GM18909 (cell line): ENCODE data around the gene OSBPL5.

ENCODE experiments used
- ATAC-seq: cut with Tn5 transposase; IDR thresholded peaks from one replicate; pipeline ENCODE4 v1.9.1; 2021; ENCODE audit warnings: mild to moderate bottlenecking; ENCODE audit not compliant: unreplicated experiment, poor library complexity

OSBPL5 gene

DNA sequence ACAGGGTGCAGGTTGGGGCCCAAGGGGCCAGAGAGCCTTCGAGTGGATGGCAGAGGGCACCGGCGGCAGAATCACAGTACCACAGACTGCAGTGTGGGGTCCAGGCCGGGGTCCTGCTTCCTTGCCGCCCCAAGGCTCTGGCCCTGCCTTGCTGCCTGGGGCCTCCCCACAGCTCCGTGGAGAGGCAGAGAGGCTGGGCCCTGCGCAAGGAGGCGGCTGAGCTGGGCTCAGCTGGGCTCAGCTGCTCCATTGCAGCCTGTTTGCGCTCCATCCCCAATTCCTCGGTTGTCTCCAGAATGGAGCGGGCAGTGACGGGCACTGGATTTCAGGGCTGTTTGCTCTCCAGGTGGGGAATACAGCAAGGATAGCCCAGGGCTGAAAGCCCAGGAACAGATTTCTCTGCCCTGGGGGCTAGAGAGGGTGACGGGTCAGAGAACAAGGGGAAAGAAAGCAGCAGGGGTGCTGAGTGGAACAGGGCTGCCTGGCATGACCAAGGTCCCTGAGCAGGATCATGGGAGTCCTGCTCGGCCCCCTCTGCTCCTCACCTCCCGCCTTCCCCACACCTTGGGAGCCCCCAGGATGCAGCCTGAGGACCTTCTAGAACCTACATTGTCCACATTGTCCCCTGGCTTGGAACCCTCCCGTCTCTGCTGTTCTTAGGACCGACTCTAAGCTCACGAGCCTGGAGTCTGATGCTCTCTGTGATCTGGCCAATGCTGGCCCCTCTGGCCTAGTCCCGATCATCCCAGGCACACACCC, 34.6 kb upstream of the OSBPL5 start:
- ATAC-seq: no peak

DNA sequence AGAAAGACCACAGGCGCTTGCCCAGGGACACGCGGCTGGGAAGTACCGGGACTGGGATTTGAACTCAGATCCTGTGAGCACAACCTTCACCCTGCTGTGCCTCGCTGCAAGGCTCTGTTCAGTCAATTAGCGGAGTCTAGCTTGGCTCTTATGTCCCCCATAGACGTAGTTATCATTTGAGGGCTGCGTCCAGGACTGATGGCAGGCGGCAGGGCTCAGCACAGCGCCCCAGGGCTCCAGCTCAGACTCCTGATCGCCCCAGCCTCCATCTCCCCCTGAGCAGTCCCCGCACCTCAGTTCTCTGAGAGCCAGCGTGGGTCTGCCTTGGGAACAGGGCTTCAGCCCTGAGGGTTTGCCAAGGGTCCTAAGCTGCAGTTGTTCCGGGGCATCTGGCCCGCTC, 33.7 kb upstream of the OSBPL5 start:
- ATAC-seq: no peak

DNA sequence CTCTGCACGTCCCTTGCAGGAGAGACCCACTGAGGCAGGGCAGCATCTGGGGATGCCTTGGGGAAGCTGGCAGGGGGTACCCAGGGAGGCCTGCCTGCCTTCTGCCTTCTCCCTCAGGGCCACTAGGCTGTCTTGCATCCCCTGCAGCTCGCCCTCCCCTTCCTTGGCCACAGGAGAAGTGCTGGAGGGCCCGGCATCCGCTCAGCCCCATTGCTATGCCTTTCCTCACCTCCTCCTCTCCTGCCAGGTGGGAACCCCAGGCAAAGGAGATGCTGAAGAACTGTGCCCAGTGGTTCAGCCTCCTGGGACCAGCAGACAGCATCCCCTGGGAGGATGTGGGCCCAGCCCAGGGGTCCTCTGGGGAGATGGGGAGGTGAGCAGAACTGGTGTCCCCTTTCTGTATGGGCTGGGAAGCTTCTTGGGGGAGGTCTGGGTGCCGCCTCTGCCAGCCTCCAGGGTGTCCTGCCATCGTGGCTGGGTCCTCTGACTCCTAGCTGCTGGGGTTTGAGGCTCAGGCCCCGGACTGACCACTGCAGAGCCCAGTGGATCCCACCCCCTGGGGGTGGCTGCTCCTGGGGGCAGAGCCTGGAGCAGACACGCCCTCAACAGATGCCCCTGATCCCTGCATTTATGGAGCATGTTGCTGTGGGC, 32.9 kb upstream of the OSBPL5 start:
- no peak for ATAC-seq

DNA sequence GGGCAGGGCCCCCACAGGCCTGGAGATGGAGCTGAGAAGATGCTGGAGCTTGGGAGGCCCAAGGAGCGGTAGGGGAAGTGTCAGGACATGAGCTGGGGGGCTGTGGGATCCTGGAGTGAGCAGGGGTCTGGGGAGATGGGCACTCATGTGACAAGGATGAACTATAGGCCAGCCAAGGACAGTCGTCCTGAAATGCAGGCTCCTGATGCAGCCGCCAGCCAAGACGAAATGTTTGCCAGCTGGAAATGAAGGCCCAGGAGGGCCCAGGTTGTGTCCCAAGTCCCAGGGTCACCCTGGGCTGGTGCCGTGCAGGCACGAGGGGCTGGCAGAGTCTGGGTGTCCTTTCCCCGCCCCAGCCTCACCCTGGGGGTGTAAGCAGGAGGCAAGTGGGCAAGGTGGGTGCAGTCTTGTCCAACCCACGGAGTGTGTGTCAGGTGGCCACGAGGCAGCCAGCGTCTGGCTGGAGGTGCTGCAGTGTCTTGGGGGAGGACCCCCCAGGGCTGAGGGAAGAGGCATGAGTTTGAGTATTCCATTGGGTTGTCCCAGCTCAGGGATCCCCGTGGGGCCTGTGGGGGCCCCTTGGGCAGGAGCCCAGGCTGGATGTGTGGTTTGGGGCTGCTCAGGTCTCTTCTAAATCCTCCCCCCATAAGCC, 32.1 kb upstream of the OSBPL5 start:
- no peak for ATAC-seq

DNA sequence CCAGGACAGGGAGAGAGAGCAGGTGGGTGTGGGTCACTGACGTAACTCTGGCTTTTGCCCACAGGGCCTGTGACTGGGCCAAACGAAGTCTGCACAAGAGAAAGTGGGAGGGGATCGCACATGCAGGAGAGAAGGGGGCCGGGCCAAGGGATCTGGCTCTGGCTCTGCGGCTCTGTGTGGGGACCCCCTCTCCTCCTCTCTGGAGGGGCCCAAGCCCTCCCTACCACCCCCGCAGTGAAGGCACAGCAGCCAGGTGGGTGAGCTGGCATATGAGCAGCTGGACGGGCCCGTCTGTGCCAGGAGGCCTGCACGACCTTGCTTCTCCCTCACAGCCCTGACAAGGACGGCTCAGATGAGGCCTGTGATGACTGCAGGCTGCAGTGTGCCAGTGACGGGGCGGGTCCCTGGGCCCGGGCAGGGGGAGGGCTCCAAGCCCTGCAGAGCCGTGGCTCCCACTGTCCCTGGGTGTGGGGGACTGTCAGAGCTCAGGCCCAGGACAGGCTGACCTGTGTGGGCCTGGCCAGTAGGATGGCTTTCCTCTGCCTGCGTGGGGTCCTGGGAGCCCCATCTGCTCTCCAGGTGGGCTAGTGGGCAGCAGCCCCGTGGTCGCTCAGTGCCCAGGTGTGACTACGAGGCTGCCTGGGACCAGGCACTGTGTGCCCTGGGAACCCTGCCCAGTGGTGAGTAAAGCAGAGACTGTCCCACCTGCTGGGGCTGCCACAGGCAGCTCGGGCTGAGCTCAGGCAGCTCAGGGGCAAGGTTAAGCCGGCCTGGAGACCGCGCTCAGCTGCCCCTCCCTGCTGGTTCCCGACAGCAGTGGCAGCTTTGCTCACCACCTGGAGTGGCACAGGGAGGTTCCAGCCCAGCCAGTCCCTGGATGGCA, 31.3 kb upstream of the OSBPL5 start:
- ATAC-seq: no peak

GRCh38 chr11:3195251-3196160, 30.4 kb upstream of the OSBPL5 start:
- no peak for ATAC-seq

DNA sequence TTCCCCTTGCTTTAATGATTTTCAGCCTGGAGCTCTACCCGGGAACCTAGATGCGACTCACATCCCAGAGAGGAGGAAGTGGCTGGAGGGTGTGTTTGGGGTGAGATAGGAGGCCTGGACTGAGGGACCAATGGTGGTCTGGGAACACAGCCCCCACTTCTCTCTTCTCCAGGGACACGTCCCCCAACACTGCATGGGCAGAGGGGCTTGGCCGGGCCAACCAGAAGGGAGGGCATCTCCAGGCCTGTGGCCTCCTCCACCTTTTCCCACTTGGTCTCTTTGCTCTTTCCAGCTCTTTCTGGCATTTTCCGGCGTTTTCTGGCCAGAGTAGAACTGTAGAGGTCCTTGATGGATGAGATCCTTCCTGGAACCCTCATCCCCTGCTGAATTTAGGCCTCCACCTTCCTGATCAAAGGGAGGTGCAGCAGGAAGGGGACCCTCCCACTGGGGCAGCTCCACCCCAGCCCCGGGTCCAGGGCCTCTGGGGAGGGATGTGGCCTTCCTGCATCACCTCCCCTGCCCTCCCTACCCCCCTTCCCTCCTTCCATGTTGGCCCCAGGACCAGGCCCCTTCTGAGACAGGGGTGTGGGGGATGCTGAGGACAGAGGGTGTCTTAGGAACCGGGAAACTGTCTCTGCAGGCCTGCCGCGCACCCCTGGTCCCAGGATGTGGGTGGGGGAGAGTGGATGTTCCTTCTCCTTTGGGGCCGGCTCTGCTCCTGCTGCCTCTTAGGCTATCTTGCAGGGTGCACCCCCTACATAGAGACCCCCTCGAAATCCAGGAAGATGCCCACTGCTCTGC, 29.1 kb upstream of the OSBPL5 start:
- ATAC-seq: no peak

DNA sequence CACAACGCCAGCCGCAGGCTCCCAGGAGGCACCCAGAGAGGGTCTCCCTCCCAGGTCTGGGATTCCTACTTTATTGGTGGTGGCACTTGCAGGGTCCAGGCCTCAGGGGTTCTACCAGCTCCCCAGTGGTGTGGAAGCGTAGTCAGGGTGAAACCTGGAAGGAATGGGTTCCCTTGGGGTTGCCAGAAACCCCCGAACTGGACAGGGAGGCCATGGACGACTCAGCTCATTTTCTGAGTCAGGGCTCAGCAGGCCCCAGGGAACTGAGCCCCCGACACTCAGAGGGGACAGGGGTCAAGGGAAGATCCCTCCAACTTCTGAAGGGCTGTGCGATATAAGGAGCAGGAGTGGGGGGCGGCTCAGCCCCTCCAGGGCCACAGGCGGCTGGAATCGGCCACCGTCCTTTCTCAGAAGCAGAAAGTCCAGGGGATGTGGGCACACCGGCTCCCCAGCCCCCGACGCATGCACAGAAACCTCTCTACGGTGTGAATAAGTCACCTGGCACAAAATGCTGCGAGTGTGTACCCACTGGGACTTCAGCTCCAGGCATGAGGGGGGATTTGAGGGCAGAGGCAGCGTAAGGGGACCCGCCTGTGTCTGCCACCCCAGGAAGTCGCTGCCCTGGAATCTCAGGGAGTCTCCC, 28.4 kb upstream of the OSBPL5 start:
- ATAC-seq: no peak

- ATAC-seq: no peak
Measured at GRCh38 chr11:3192511-3193372, 27.6 kb upstream of the OSBPL5 start.

GRCh38 chr11:3191586-3192324, 26.6 kb upstream of the OSBPL5 start:
- ATAC-seq: no peak

- no peak for ATAC-seq
Measured at GRCh38 chr11:3190600-3190999, 25.5 kb upstream of the OSBPL5 start.

- no peak for ATAC-seq
Measured at GRCh38 chr11:3189886-3190583, 24.9 kb upstream of the OSBPL5 start.

- no peak for ATAC-seq
Measured at GRCh38 chr11:3189196-3189843, 24.2 kb upstream of the OSBPL5 start.

DNA sequence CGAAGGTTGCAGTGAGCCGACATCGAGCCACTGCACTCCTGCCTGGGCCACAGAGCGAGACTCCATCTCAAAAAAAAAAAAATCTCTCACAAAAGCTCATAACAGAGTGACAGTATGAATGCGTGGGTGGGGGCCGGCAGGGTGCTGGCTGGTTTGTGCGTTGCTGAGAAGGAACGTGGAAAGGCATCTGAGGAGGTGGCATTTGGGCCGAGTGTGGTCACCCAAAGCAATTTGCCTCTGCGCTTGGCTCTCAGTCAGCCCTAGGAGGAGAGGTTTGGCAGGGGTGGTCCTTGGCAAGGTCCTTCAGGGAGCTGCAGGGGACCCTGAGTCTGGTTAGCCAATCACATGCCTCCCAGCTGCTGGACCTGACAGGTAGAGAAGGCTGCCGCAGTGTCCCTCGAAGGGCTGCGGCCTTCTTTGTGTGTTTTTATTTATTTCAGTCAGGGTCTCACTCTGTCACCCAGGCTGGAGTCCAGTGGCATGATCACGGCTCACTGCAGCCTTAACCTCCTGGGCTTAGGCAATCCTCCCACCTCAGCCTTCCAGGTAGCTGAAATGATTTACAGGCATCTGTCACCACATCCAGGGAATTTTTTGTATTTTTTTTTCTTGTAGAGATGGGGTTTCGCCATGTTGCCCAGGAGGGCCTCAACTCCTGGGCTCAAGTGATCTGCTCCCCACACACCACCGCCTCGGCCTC, 23.5 kb upstream of the OSBPL5 start:
- no peak for ATAC-seq
